ENCODE measurements around the gene PDP2.

- TF ChIP-seq CTCF (IDR thresholded peaks at IDR 0.05 in 8 of 11, conservative IDR thresholded peaks at IDR 0.05 in 3 of 11) (no peak), POLR2AphosphoS5 (IDR thresholded peaks at IDR 0.05) (no peak)
Observed at GRCh38 chr16:66834746-66835145, 45.6 kb upstream of the PDP2 start.
